ENCODE measurements around the gene IMP4.
A peak's percentile ranks its signal among the peaks of the same experiment; 100 is the strongest.

Gene IMP4

DNA sequence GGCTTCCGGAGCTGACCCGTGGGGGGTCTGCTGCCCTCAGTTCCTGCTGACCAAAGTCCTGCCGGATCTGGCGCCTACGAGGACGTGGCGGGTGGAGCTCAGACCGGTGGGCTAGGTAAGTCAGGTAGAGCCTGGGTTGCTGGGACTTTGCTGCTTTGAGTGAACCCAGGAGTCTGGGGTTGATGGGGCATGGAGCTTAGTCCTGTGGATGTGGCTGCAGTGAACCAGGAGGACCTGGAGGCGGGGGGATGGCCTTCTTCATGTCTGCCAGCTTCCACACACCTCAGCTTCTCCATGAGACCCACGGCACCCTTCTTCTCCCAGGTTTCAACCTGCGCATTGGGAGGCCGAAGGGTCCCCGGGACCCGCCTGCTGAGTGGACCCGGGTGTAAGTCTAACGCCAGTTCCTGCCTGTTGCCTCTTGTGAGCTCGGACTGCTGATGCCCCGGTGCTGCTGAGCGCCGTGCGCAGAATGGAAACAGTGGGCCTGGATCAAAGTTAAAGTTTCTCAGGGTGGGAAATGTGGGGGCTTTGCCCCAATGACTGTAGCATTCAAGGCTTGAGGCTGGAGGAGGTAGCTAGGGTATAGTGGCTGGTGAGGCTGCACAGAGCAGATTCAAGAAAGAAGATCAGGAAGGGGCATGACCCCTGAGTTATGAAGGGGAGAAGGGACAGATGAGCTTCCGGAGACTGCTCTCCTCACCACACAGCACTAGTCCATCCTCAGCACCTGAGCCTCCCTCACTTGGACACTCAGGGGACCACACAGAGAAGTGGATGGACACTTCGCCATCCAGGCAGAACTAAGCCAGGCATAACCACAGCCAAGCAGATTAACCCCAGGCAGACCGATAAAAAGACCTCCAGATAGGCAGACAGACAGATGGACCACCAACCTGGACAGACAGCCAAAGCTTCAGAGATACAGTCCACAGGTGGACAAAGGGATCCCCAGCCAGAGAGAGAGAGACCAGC is 30.4 kb downstream of the IMP4 start:
- in situ Hi-C loops (cut with MboI; ENCODE audit: low pct_unique_long_range_greater_than_20kb, low sequenced_read_pairs): no loop called here
- DNase-seq: no peak

- DNase-seq: no peak
- in situ Hi-C loops (cut with MboI; ENCODE audit: low pct_unique_long_range_greater_than_20kb, low sequenced_read_pairs): no loop called here
These were observed 31.2 kb downstream of the IMP4 start for GRCh38 chr2:130373808-130374365.

- in situ Hi-C loops (cut with MboI; ENCODE audit: low pct_unique_long_range_greater_than_20kb, low sequenced_read_pairs): no loop called here
- DNase-seq: no peak
These were observed 32.0 kb downstream of the IMP4 start for GRCh38 chr2:130374587-130375290.

GRCh38 chr2:130375291-130376266 is 32.9 kb downstream of the IMP4 start:
- in situ Hi-C loops (cut with MboI; ENCODE audit: low pct_unique_long_range_greater_than_20kb, low sequenced_read_pairs): no loop called here
- no peak for DNase-seq

GRCh38 chr2:130376433-130377293 is 34.0 kb downstream of the IMP4 start:
- in situ Hi-C loops (cut with MboI; ENCODE audit: low pct_unique_long_range_greater_than_20kb, low sequenced_read_pairs): no loop called here
- DNase-seq: peak; percentile 37

GRCh38 chr2:130377491-130377890 is 34.8 kb downstream of the IMP4 start:
- no peak for DNase-seq
- in situ Hi-C loops (cut with MboI; ENCODE audit: low pct_unique_long_range_greater_than_20kb, low sequenced_read_pairs): no loop called here

DNA sequence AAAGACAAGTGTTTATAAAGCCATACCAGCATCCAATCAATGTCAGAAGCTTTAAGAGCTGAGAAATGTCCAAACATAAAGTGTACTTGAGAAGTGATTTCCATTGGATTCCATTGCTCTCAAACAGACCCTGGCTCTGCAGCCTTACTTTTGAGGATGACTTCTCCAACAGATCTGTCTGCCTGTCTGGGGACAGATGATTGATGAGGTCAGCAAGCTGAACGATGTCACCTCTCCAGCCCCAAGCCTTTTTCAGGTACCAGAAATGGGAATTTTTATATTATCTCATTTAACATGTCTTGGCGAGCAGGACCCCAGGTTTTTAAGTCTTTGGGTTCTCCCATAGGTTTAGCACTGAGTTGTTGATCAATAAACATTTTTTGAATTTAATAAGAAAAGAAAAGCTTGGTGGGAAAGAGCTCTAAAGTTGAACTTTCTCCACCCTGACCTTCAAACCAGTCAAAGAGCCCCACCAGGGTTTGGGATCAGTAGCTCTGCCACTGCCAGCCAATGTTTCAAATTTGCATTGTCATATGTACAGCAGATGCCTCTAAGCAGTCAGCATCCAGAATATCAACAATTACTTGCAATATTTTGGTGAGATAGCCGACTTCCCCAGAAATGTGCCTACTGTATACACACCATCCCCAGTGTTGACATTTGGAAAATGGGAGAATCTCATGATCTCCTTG is 35.7 kb downstream of the IMP4 start:
- in situ Hi-C loops (cut with MboI; ENCODE audit: low pct_unique_long_range_greater_than_20kb, low sequenced_read_pairs): no loop called here
- no peak for DNase-seq

GRCh38 chr2:130378898-130379214 is 36.2 kb downstream of the IMP4 start:
- in situ Hi-C loops (cut with MboI; ENCODE audit: low pct_unique_long_range_greater_than_20kb, low sequenced_read_pairs): no loop called here
- DNase-seq: no peak

GRCh38 chr2:130380096-130380934 is 37.6 kb downstream of the IMP4 start:
- in situ Hi-C loops (cut with MboI; ENCODE audit: low pct_unique_long_range_greater_than_20kb, low sequenced_read_pairs): no loop called here
- DNase-seq: no peak

DNA sequence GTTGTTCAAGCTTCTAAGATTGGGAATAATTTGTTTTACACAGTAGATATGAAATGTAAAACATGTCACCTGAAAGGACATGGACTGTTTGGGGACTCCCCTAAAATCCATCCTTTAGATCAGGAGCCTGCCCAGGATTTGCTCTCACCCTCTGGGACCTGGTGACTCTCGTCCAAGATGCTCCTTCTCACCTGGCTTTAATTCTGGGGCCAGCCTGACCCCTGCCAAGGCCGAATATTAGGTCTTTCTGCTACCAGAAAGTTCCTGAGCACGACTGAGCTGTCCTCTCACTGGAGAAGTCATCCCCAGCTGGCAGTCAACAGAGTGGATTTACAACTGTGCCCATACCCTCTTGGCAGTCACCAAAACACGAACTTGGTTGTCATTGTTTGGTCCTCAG is 38.4 kb downstream of the IMP4 start:
- in situ Hi-C loops (cut with MboI; ENCODE audit: low pct_unique_long_range_greater_than_20kb, low sequenced_read_pairs): no loop called here
- no peak for DNase-seq

DNA sequence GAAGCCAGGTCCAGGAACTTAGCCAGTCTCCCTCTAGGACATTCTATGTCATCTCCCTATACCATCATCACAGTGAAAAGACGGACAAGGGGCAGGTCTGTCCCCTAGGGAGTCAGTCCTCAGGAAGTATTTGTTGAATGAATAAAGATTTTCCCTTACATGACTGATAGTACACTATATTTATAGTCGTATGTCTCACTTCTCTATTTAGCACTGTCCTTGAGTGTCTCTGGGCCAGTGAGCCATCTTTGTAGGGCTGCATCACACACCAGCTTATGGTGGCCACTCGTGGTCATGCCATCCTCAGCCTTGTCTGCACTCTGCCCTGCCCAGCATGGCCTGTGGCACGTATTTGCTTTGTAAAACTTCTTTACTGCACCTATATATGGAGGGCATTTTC is 38.9 kb downstream of the IMP4 start:
- no peak for DNase-seq
- in situ Hi-C loops (cut with MboI; ENCODE audit: low pct_unique_long_range_greater_than_20kb, low sequenced_read_pairs): no loop called here

GRCh38 chr2:130382313-130382917 is 39.7 kb downstream of the IMP4 start:
- DNase-seq: no peak
- in situ Hi-C loops (cut with MboI; ENCODE audit: low pct_unique_long_range_greater_than_20kb, low sequenced_read_pairs): no loop called here

DNA sequence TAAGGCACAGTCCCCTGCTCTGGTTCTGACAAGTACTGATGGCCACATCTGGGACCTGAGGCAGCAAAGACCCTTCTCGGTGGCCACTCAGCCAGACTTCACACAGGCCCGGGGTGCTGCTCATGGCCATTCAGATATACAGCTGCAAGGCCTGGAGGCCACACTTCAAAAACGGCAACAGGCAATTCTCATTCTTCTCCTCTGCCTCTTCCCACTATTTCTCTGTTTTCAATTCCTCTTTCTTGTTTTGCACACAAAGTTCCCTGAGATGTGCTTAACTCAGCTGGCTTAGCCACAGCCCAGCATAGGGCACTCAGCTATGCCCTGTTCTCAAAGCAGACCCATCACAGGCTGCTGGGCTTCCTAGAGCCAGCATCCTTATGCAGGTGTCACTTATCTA is 43.0 kb downstream of the IMP4 start:
- DNase-seq: no peak
- in situ Hi-C loops (cut with MboI; ENCODE audit: low pct_unique_long_range_greater_than_20kb, low sequenced_read_pairs): no loop called here

GRCh38 chr2:130387071-130387400 is 44.3 kb downstream of the IMP4 start:
- DNase-seq: no peak
- in situ Hi-C loops (cut with MboI; ENCODE audit: low pct_unique_long_range_greater_than_20kb, low sequenced_read_pairs): no loop called here

DNA sequence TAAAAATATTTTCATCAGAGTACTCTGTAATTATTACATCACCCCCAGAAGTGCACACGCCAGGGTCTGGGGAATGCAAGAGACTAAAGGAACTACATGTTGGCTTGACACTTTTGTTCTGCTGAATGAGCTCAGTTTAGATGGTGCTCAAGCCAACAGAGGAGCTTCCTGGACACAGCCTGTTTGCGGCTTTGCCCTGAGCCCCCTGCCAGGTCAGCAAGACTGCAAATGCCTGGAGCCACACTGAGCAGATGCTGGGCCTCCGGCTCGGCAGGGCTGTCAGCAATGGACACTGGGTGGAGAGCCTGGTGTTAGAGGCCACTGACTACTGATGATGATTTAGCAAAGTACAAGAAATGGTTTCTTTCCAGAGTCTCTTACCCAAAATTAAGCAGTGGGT is 45.1 kb downstream of the IMP4 start:
- in situ Hi-C loops (cut with MboI; ENCODE audit: low pct_unique_long_range_greater_than_20kb, low sequenced_read_pairs): no loop called here
- no peak for DNase-seq

GRCh38 chr2:130388221-130388907 is 45.7 kb downstream of the IMP4 start:
- no peak for DNase-seq
- in situ Hi-C loops (cut with MboI; ENCODE audit: low pct_unique_long_range_greater_than_20kb, low sequenced_read_pairs): no loop called here

Measured in KBM-7 (cell line).